SK-N-SH treated with all-trans-retinoic acid at 6 μM for 48 hours (cell line): Measurements from ENCODE around the gene EXOC5.

Experiments used
- CREB5 ChIP-seq: fragments of 250-450 bp; sonication (Bioruptor Pico); IDR thresholded peaks from 2 replicates; pipeline ENCODE4 v1.5.1; 2020; ENCODE audit warnings: low read depth, mild to moderate bottlenecking, moderate library complexity
- PATZ1 ChIP-seq: fragments of 250-450 bp; sonication (Bioruptor Pico); IDR thresholded peaks from 2 replicates; pipeline ENCODE4 v1.8.0; 2020; ENCODE audit warnings: mild to moderate bottlenecking, moderate library complexity, borderline replicate concordance
- TOX ChIP-seq: fragments of 250-450 bp; sonication (Bioruptor Pico); IDR thresholded peaks from 2 replicates; pipeline ENCODE4 v1.8.0; 2021; ENCODE audit warnings: mild to moderate bottlenecking, moderate library complexity, borderline replicate concordance
- ZC3H10 ChIP-seq: fragments of 250-450 bp; sonication (Bioruptor Pico); IDR thresholded peaks from 2 replicates; pipeline ENCODE4 v1.5.1; 2021; ENCODE audit warnings: mild to moderate bottlenecking, moderate library complexity
- ZFP30 ChIP-seq: fragments of 450-650 bp; formaldehyde crosslinking; IDR thresholded peaks from 2 replicates; pipeline ENCODE4 v1.5.0; 2022; ENCODE audit warnings: mild to moderate bottlenecking, moderate library complexity

- TF ChIP-seq CREB5 (CRISPR knock-in tag) (no peak), TOX (no peak), ZFP30 (CRISPR knock-in tag) (no peak), PATZ1 (no peak), ZC3H10 (CRISPR knock-in tag) (no peak)
These were observed 98.8 kb downstream of the EXOC5 start for GRCh38 chr14:57169901-57170300.
